Tibial artery (tissue), 4 donors: ENCODE data around the gene GRN.
"Not testable (repeated sequence)": the region's sequence is repeated elsewhere in the genome, so short reads cannot be mapped to it uniquely, and the experiment has no call there.

Experiments used
- DNase-seq, 2 donors: peaks; one replicate each; pipeline ENCODE4 v3.0.0-alpha.2; 2019
- H3K27ac ChIP-seq, 2 donors: fragments of 200-600 bp; sonication (generic) in 1 of 2; 1 replicate in 1 of 2; 2 replicates in 1 of 2; pipeline ENCODE4 v1.5.1; 2018 to 2019; ENCODE audit warnings: mild to moderate bottlenecking in 1 of 2
- H3K27me3 ChIP-seq, 2 donors: fragments of 200-600 bp; sonication (generic) in 1 of 2; one replicate each; pipeline versions ENCODE4 v1.5.1 to v1.6.0; 2016 to 2019
- H3K36me3 ChIP-seq, 3 donors: fragments of 200-600 bp; sonication (generic) in 2 of 3; one replicate each; pipeline ENCODE4 v1.5.1; 2016 to 2019; ENCODE audit warnings: mild to moderate bottlenecking in 2 of 3
- H3K4me1 ChIP-seq, 4 donors: fragments of 200-600 bp; sonication (generic) in 2 of 4; 1 replicate in 3 of 4; 2 replicates in 1 of 4; pipeline ENCODE4 v1.5.1; 2016 to 2019
- H3K4me3 ChIP-seq, 2 donors: fragments of 200-600 bp; sonication (generic) in 1 of 2; 1 replicate in 1 of 2; 2 replicates in 1 of 2; pipeline ENCODE4 v1.5.1; 2018 to 2019; ENCODE audit warnings: mild to moderate bottlenecking in 2 of 2
- H3K9me3 ChIP-seq, 3 donors: fragments of 200-600 bp; sonication (generic) in 1 of 3; one replicate each; pipeline ENCODE4 v1.5.1; 2016 to 2019
- intact Hi-C: fragments of 100-400 bp; cut with DNase I; formaldehyde crosslinking; loops from one replicate; pipeline ENCODE4 v1.15.0; 2023; ENCODE audit warnings: low total_unique reads
- TF ChIP-seq, protein P1 (sequence below), 2 experiments: fragments of 200-600 bp in 1 of 2; fragments of 450-650 bp in 1 of 2; IDR thresholded peaks; one replicate each; pipeline ENCODE4 v1.5.1; 2017 to 2019; ENCODE audit warnings: antibody characterized with exemption in 2 of 2, mild to moderate bottlenecking in 1 of 2, moderate library complexity in 1 of 2

Gene GRN

DNA sequence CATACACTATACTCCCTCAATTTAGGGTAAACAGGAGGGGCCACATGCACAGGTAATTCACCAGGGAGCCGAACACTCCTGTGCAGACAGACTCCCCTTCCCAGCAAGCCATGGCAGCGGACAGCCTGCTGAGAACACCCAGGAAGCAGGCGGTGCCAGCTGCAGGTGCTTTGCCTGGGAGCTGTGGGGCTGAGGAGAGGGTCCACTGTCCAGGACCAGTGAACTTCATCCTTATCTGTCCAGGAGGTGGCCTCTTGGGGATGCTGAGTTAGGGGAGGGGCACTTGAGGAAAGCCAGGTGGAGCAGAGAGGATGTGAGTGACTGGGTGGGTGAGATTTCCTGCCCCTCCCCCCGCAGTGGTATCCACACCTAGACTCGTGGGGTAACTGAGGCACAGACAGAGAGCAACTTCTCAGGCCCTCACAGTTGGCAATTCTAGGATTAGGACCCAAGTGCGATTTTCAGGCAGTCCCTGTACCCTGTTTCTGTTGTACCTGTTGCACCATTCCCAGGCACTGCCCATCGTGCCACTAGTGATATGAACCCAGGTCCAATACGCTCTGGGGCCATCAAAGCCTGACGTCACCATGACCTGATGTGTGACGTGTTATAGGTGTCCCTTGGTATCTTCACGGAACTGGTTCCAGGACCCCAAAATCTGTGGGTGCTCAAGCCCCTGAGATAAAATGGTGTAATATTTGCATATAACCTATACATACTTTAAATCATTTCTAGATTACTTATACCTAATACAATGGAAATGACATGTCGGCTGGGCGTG, 1.2 kb downstream of the GRN start:
- Histone ChIP-seq H3K36me3 (peaks cover 12 to 29% (median 19%) of the 10 kb centered on the region in 3 donors), H3K27ac (peak overlapping the region in 1 of 2 donors; percentile 86), H3K27me3 (no peaks in the 10 kb centered on the region), H3K9me3 (no peaks in the 10 kb centered on the region), H3K4me1 (peaks cover 0 to 18% (median 11%) of the 10 kb centered on the region in 4 donors), H3K4me3 (peak overlapping the region; percentile 80 to 82)
- intact Hi-C loops, result loop anchor here (5.0 kb wide), 1 partner anchor 134 kb away; no protein-coding TSS in a partner anchor
- DNase-seq, result no peak
- TF ChIP-seq, protein P1, sequence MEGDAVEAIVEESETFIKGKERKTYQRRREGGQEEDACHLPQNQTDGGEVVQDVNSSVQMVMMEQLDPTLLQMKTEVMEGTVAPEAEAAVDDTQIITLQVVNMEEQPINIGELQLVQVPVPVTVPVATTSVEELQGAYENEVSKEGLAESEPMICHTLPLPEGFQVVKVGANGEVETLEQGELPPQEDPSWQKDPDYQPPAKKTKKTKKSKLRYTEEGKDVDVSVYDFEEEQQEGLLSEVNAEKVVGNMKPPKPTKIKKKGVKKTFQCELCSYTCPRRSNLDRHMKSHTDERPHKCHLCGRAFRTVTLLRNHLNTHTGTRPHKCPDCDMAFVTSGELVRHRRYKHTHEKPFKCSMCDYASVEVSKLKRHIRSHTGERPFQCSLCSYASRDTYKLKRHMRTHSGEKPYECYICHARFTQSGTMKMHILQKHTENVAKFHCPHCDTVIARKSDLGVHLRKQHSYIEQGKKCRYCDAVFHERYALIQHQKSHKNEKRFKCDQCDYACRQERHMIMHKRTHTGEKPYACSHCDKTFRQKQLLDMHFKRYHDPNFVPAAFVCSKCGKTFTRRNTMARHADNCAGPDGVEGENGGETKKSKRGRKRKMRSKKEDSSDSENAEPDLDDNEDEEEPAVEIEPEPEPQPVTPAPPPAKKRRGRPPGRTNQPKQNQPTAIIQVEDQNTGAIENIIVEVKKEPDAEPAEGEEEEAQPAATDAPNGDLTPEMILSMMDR (IDR thresholded peaks at IDR 0.05), result no peak

DNA sequence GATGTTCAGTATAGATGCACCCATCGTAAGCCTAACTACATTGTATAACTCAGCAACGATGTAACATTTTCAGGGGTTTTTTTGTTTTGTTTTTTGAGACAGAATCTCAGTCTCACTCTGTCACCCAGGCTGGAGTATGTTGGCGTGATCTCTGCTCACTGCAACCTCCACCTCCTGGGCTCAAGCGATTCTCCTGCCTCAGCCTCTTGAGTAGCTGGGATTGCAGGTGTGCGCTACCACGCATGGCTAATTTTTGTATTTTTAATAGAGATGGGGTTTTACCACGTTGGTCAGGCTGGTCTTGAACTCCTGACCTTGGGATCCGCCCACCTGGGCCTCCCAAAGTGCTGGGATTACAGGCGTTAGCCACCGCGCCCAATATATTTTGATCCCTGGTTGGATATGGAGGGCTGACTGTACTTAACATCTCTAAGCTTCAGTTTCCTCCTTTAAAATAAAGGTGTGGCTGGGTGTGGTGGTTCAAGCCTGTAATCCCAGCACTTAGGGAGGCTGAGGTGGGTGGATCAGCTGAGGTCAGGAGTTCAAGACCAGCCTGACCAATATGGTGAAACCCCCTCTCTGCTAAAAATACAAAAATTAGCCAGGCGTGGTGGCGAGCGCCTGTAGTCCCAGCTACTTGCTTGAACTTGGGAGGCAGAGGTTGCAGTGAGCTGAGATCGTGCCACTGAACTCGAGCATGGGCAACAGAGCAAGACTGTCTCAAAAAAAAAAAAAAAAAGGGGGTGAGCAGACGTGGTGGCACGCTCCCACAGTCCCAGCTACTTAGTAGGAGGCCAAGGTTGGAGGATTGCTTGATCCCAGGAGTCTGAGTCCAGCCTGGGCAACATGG, 2.3 kb downstream of the GRN start:
- H3K4me3 ChIP-seq, H3K27ac ChIP-seq, DNase-seq, H3K9me3 ChIP-seq, H3K27me3 ChIP-seq: not testable (repeated sequence)
- intact Hi-C loops, result loop anchor here (5.0 kb wide), 1 partner anchor 135 kb away; no protein-coding TSS in a partner anchor
- peaks cover 0 to 18% (median 11%) of the 10 kb centered on the region in 4 donors for H3K4me1 ChIP-seq
- H3K36me3 ChIP-seq, result peaks cover 21 to 40% (median 30%) of the 10 kb centered on the region in 3 donors

DNA sequence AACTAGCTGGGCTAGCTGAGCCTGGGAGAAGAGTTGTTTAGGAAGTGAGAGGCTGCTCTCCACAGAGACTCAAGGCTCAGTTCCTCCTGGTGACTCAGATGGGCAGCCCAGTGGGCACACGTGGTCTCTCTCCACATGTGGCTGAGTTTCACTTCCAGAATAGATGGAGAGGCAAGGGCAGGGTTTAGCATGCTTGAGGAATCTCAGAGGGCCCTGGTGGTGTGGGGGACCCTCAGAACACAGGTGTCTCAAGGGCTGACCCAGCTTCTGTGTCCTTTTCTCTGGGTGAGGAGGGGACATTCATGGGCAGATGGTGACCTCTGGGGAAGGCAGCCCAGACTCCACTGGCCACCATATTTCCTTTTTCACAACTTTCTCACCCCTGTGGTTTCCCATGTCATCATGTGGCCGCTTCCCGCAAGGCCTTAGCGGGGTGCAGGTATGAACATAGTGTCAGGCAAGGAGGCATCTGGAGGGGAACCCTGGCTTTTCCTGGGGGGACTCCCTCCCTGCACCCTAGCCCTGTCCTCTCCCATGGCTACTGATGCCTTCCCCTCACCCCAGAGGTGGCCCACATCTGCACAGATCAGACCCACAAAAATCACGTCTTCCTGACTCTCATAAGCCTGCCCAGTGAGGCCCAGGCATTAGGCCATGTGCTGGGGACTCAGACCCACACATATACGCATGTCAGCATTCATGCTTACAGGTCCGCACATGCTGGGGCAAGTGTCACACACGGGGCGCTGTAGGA, 3.3 kb downstream of the GRN start:
- Histone ChIP-seq H3K4me1 (peaks cover 0 to 19% (median 13%) of the 10 kb centered on the region in 4 donors), H3K36me3 (peaks cover 21 to 50% (median 39%) of the 10 kb centered on the region in 3 donors)
- intact Hi-C loops, result loop anchor here (5.0 kb wide), 1 partner anchor 136 kb away; no protein-coding TSS in a partner anchor

DNA sequence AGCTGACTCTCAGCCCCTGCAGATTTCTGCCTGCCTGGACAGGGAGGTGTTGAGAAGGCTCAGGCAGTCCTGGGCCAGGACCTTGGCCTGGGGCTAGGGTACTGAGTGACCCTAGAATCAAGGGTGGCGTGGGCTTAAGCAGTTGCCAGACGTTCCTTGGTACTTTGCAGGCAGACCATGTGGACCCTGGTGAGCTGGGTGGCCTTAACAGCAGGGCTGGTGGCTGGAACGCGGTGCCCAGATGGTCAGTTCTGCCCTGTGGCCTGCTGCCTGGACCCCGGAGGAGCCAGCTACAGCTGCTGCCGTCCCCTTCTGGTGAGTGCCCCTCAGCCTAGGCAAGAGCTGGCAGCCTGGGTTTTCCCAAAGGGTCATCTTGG, 3.9 kb downstream of the GRN start:
- Histone ChIP-seq H3K36me3 (peaks cover 21 to 50% (median 39%) of the 10 kb centered on the region in 3 donors), H3K9me3 (no peaks in the 10 kb centered on the region), H3K4me3 (no peak overlapping the region), H3K27me3 (no peaks in the 10 kb centered on the region), H3K27ac (no peak overlapping the region), H3K4me1 (peaks cover 0 to 21% (median 16%) of the 10 kb centered on the region in 4 donors)
- no peak for DNase-seq
- intact Hi-C loops, result loop anchor here (5.0 kb wide), 1 partner anchor 137 kb away; no protein-coding TSS in a partner anchor
- TF ChIP-seq, protein P1 (IDR thresholded peaks at IDR 0.05), result no peak

More for the DNA sequence above, 3.3 kb downstream of the GRN start:
- TF ChIP-seq, protein P1 (IDR thresholded peaks at IDR 0.05), result no peak
- peak in 1 of 2 donors; percentile 68 for DNase-seq
- no peaks in the 10 kb centered on the region for H3K27me3 ChIP-seq
- no peak overlapping the region for H3K4me3 ChIP-seq
- H3K27ac ChIP-seq, result no peak overlapping the region
- no peaks in the 10 kb centered on the region for H3K9me3 ChIP-seq

DNA sequence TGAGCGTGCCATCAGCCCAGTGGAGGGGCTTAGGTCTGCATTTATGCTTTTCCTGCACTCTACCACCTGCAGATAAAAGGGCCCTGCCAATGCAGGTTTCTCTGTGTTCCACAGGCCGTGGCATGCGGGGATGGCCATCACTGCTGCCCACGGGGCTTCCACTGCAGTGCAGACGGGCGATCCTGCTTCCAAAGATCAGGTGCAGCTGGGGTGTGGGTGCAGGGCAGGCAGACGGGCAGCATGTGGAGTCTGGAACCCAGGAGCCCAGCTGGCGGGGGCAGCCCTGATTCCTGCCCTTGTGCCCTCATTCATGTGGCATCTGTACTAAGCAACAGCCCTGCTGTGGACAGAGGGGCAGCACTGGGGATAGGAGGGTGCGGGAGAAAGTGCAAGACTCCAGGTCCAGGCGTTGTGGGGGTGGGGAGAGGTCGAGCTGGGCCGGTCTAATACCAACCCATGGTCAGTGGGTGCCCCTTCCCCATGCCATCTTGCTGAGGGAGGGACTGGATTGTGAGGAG, 4.5 kb downstream of the GRN start:
- intact Hi-C loops, result loop anchor here (5.0 kb wide), 1 partner anchor 137 kb away; no protein-coding TSS in a partner anchor

More for the DNA sequence above, 4.5 kb downstream of the GRN start:
- TF ChIP-seq, protein P1 (IDR thresholded peaks at IDR 0.05), result no peak
- H3K4me1 ChIP-seq, result peaks cover 0 to 16% (median 10%) of the 10 kb centered on the region in 4 donors
- H3K27ac ChIP-seq, result no peak overlapping the region
- no peaks in the 10 kb centered on the region for H3K27me3 ChIP-seq
- no peak for DNase-seq
- H3K36me3 ChIP-seq, result peaks cover 21 to 50% (median 39%) of the 10 kb centered on the region in 3 donors
- no peak overlapping the region for H3K4me3 ChIP-seq
- H3K9me3 ChIP-seq, result no peaks in the 10 kb centered on the region
